ENCODE data around the gene ADORA1. TPM values are rescaled to one million over a fixed set of nuclear protein-coding genes. Genes with fewer than 3 reads are reported as not detected.

Gene ADORA1
- polyA plus RNA-seq, 1 experiment, result 2.4 TPM

GRCh38 chr1:203081465-203082230, 45.9 kb upstream of the ADORA1 start:
- ChIA-PET CTCF (interaction anchor here (1.8 kb wide), 1 partner anchor 17 kb away, joined by 4 read pairs; no protein-coding TSS in a partner anchor), POLR2A (no interaction called here)
- no peak for DNase-seq (ENCODE audit: low read depth)
- TF ChIP-seq, protein P1, sequence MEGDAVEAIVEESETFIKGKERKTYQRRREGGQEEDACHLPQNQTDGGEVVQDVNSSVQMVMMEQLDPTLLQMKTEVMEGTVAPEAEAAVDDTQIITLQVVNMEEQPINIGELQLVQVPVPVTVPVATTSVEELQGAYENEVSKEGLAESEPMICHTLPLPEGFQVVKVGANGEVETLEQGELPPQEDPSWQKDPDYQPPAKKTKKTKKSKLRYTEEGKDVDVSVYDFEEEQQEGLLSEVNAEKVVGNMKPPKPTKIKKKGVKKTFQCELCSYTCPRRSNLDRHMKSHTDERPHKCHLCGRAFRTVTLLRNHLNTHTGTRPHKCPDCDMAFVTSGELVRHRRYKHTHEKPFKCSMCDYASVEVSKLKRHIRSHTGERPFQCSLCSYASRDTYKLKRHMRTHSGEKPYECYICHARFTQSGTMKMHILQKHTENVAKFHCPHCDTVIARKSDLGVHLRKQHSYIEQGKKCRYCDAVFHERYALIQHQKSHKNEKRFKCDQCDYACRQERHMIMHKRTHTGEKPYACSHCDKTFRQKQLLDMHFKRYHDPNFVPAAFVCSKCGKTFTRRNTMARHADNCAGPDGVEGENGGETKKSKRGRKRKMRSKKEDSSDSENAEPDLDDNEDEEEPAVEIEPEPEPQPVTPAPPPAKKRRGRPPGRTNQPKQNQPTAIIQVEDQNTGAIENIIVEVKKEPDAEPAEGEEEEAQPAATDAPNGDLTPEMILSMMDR (IDR thresholded peaks at IDR 0.05; ENCODE audit: insufficient read depth, low read depth, low read length), result no peak
- peaks cover 17% of the 10 kb centered on the region for H3K27me3 ChIP-seq (ENCODE audit: control insufficient read depth, insufficient read depth, low read length)
- H3K4me3 ChIP-seq (ENCODE audit: low read depth, low read length), result no peak overlapping the region
- no peaks in the 10 kb centered on the region for H3K36me3 ChIP-seq (ENCODE audit: control insufficient read depth, insufficient read depth, low read length)

DNA sequence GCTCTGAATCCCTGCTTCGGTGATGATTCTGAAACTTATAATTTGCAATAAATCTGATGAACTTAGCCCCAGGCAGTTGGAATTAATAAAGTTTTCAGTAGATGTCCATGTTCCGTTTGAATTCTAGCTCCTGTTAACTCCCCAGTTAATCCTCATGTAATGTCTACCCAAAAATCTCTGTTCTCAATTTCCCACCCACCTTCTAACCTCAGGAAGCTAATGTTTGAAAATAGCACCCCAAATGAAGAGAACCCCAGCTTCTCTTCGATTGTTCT, 45.4 kb upstream of the ADORA1 start:
- ChIA-PET POLR2A (no interaction called here), CTCF (interaction anchor here (1.8 kb wide), 1 partner anchor 17 kb away, joined by 4 read pairs; no protein-coding TSS in a partner anchor)
- H3K36me3 ChIP-seq (ENCODE audit: control insufficient read depth, insufficient read depth, low read length), result no peaks in the 10 kb centered on the region
- DNase-seq (ENCODE audit: low read depth), result no peak
- H3K4me3 ChIP-seq (ENCODE audit: low read depth, low read length), result no peak overlapping the region
- TF ChIP-seq, protein P1 (IDR thresholded peaks at IDR 0.05; ENCODE audit: insufficient read depth, low read depth, low read length), result no peak
- peaks cover 17% of the 10 kb centered on the region for H3K27me3 ChIP-seq (ENCODE audit: control insufficient read depth, insufficient read depth, low read length)

GRCh38 chr1:203082571-203083462, 44.7 kb upstream of the ADORA1 start:
- ChIA-PET POLR2A (no interaction called here), CTCF (interaction anchor here (1.1 to 2.0 kb wide), 4 partner anchors 10 to 133 kb away, joined by 3 to 12 read pairs (median 4); no protein-coding TSS in a partner anchor)
- Histone ChIP-seq H3K4me3 (ENCODE audit: low read depth, low read length) (no peak overlapping the region), H3K36me3 (ENCODE audit: control insufficient read depth, insufficient read depth, low read length) (no peaks in the 10 kb centered on the region), H3K27me3 (ENCODE audit: control insufficient read depth, insufficient read depth, low read length) (peaks cover 20% of the 10 kb centered on the region)
- TF ChIP-seq, protein P1 (IDR thresholded peaks at IDR 0.05; ENCODE audit: insufficient read depth, low read depth, low read length), result no peak
- no peak for DNase-seq (ENCODE audit: low read depth)

GRCh38 chr1:203083463-203083921, 44.0 kb upstream of the ADORA1 start:
- TF ChIP-seq, protein P1 (IDR thresholded peaks at IDR 0.05; ENCODE audit: insufficient read depth, low read depth, low read length), result no peak
- DNase-seq (ENCODE audit: low read depth), result no peak
- H3K4me3 ChIP-seq (ENCODE audit: low read depth, low read length), result no peak overlapping the region
- CTCF ChIA-PET, result interaction anchor here (0.9 to 2.0 kb wide), 5 partner anchors 9 to 133 kb away, joined by 3 to 12 read pairs (median 3); no protein-coding TSS in a partner anchor
- POLR2A ChIA-PET, result no interaction called here
- H3K36me3 ChIP-seq (ENCODE audit: control insufficient read depth, insufficient read depth, low read length), result no peaks in the 10 kb centered on the region
- H3K27me3 ChIP-seq (ENCODE audit: control insufficient read depth, insufficient read depth, low read length), result peaks cover 19% of the 10 kb centered on the region
